ENCODE results near the gene TOX2. TPM values are rescaled to one million over a fixed set of nuclear protein-coding genes. Genes with fewer than 3 reads are reported as not detected.

The TOX2 gene
- total RNA-seq, 1 donor from 2014 or later: 4.8 TPM

- Mint-ChIP-seq H3K36me3 (ENCODE audit: low read depth) (no peaks in the 10 kb centered on the region), H3K4me1 (peaks cover 33% of the 10 kb centered on the region), H3K4me3 (no peak overlapping the region), H3K27ac (no peak overlapping the region), H3K27me3 (no peaks in the 10 kb centered on the region), H3K9me3 (peaks cover 2% of the 10 kb centered on the region)
- no peak for TF ChIP-seq CTCF (IDR thresholded peaks at IDR 0.05)
- no peak for ATAC-seq (ENCODE audit: low read depth)
- ChIA-PET POLR2A (interaction anchor here (0.8 kb wide), 1 partner anchor 11 kb away, joined by 4 read pairs; no protein-coding TSS in a partner anchor), CTCF (no interaction called here)
- DNase-seq: no peak
- intact Hi-C loops (cut with micrococcal nuclease): no loop called here
These were observed 30.1 kb downstream of the TOX2 start for GRCh38 chr20:43944653-43945235.

GRCh38 chr20:43945391-43946205 lies 30.9 kb downstream of the TOX2 start:
- DNase-seq: no peak
- no peak for TF ChIP-seq CTCF (IDR thresholded peaks at IDR 0.05)
- ChIA-PET CTCF (no interaction called here), POLR2A (no interaction called here)
- no peak overlapping the region for H3K27ac Mint-ChIP-seq
- H3K4me1 Mint-ChIP-seq: peaks cover 42% of the 10 kb centered on the region
- no peaks in the 10 kb centered on the region for H3K36me3 Mint-ChIP-seq (ENCODE audit: low read depth)
- H3K27me3 Mint-ChIP-seq: no peaks in the 10 kb centered on the region
- no peak overlapping the region for H3K4me3 Mint-ChIP-seq
- H3K9me3 Mint-ChIP-seq: peaks cover 2% of the 10 kb centered on the region
- ATAC-seq (ENCODE audit: low read depth): no peak
- intact Hi-C loops (cut with micrococcal nuclease): no loop called here

- CTCF ChIA-PET: no interaction called here
- peaks cover 40% of the 10 kb centered on the region for H3K4me1 Mint-ChIP-seq
These were observed 31.5 kb downstream of the TOX2 start for GRCh38 chr20:43946206-43946491.

DNA sequence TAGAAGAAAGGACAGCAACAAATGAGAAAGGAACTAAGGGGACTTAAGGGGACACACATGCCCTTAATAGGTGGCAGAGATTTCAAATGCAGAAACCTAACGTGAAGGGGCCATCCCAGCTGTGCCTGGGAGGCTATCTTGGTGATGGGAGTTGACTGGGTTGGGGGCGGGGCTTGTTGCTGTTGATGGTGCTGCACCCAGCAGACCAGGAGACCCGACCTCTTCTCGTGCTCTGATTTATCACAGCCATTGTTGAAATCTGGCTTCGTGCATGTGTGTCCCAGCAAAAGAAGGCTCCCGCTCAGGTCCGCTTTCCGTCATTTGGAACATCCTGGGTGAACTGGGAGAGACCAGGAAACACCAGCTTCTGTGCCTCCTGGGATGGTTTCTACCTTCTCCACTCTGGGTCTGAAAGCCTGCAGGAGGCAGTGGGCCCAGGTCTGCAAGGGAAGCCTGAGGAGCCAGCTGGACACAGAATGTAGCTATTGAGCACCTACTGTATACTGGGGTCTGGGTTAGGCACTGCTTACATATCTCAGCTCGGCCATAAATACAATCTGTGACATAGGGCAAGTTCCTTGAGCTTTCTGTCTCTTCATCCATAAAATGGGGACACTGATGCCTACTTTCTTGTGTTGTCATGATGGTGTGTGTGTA lies 32.1 kb downstream of the TOX2 start:
- H3K9me3 Mint-ChIP-seq: peaks cover 2% of the 10 kb centered on the region
- no peak overlapping the region for H3K4me3 Mint-ChIP-seq
- no peak overlapping the region for H3K27ac Mint-ChIP-seq
- intact Hi-C loops (cut with micrococcal nuclease): no loop called here
- TF ChIP-seq CTCF (IDR thresholded peaks at IDR 0.05): no peak
- no peaks in the 10 kb centered on the region for H3K27me3 Mint-ChIP-seq
- no peak for DNase-seq
- POLR2A ChIA-PET: no interaction called here
- no peak for ATAC-seq (ENCODE audit: low read depth)
- CTCF ChIA-PET: no interaction called here
- peaks cover 37% of the 10 kb centered on the region for H3K4me1 Mint-ChIP-seq
- H3K36me3 Mint-ChIP-seq (ENCODE audit: low read depth): no peaks in the 10 kb centered on the region

More at GRCh38 chr20:43946206-43946491, 31.5 kb downstream of the TOX2 start:
- H3K27ac Mint-ChIP-seq: no peak overlapping the region
- intact Hi-C loops (cut with micrococcal nuclease): no loop called here
- H3K9me3 Mint-ChIP-seq: peaks cover 2% of the 10 kb centered on the region
- no peaks in the 10 kb centered on the region for H3K36me3 Mint-ChIP-seq (ENCODE audit: low read depth)
- POLR2A ChIA-PET: no interaction called here
- H3K27me3 Mint-ChIP-seq: no peaks in the 10 kb centered on the region
- H3K4me3 Mint-ChIP-seq: no peak overlapping the region
- DNase-seq: no peak
- TF ChIP-seq CTCF (IDR thresholded peaks at IDR 0.05): no peak
- no peak for ATAC-seq (ENCODE audit: low read depth)

- Mint-ChIP-seq H3K4me3 (no peak overlapping the region), H3K4me1 (peaks cover 32% of the 10 kb centered on the region), H3K27me3 (no peaks in the 10 kb centered on the region), H3K36me3 (ENCODE audit: low read depth) (no peaks in the 10 kb centered on the region), H3K9me3 (peaks cover 2% of the 10 kb centered on the region), H3K27ac (no peak overlapping the region)
- intact Hi-C loops (cut with micrococcal nuclease): no loop called here
- CTCF ChIA-PET: no interaction called here
- POLR2A ChIA-PET: no interaction called here
- no peak for TF ChIP-seq CTCF (IDR thresholded peaks at IDR 0.05)
- DNase-seq (no peak), ATAC-seq (ENCODE audit: low read depth) (no peak)
These were observed 32.7 kb downstream of the TOX2 start for GRCh38 chr20:43947316-43947710.
